GM03348 (cell line): ENCODE measurements around the gene KCNIP3.

Experiments
- DNase-seq: peaks from one replicate; pipeline ENCODE4 v3.0.0; 2012; ENCODE audit warnings: low spot score

KCNIP3 gene

GRCh38 chr2:95314598-95314963 is 17.4 kb downstream of the KCNIP3 start:
- no peak for DNase-seq

DNA sequence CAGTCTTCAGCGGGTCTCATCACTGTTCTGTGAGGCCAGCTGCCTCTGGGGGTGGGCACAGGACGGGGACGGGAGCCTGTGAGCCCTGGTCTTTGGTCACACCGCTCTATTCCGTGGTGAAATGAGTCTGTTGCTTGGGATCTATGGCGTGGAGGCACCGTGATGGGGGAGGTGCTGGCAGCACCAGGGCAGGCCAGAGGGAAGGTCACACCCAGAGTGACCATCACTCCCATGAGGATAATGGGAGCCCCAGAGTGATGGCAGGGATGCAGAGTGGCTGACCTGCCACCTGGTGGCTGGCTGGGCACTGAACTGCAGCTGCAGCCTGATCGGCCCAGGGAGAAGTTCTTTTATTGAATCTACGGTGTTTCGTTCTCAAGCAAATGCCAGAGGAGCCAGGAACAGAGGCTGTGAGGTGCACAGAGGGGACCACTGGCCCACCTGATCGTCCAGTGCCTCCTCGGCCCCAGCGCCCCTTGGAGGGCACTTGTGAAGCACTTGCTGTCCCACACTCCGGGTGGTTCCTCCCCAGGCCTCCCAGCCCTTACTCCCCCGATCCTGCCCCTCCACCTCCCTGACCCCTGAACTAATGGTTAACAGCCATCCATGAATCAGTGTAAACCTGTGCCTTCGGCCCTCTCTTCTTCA is 17.9 kb downstream of the KCNIP3 start:
- peak; percentile 73 for DNase-seq

GRCh38 chr2:95315801-95316411 is 18.8 kb downstream of the KCNIP3 start:
- peak; percentile 61 for DNase-seq

GRCh38 chr2:95316466-95317122 is 19.4 kb downstream of the KCNIP3 start:
- peak; percentile 68 for DNase-seq

DNA sequence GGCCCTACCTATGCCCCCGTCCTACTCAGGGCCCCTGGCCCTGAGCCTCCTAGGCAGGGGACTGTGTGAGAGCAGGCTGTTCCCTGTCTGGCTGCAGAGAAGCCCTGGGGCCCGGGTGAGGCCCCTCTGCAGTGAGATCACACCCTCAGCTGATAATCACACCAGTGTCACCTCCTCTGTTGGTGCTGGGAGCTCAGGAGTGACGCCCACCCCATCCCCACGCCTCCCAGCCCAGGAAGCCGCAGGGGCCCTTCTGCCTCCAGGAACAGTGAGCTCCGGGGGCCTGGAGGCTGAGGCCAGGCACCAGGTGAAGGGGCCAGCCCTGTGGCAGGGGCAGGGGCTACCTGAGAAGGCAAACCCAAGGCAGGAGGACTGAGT is 20.0 kb downstream of the KCNIP3 start:
- DNase-seq, result no peak

GRCh38 chr2:95317665-95318425 is 20.7 kb downstream of the KCNIP3 start:
- no peak for DNase-seq

GRCh38 chr2:95318431-95319220 is 21.5 kb downstream of the KCNIP3 start:
- DNase-seq, result no peak

GRCh38 chr2:95319481-95320343 is 22.6 kb downstream of the KCNIP3 start:
- no peak for DNase-seq

DNA sequence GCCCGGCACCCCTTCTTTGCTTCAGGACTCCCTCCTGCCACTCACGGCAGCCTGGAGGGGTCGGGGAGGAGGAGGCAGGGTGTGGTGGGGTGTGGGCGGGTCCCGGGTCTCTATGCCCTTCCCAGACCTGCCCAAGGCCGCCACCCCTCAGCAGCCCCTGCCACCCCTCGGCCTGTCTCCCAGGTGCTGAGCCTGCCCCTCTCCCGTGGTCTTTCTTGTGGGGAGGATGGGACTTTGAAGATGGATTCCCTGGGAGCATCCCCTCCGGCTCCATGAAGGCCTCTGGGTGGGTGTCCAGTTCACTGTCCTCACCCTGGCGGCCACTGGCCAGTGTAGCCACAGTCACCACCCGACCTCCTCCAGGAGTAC is 23.2 kb downstream of the KCNIP3 start:
- DNase-seq, result no peak

- no peak for DNase-seq
These were observed 24.0 kb downstream of the KCNIP3 start for GRCh38 chr2:95320986-95321767.

GRCh38 chr2:95323347-95324155 is 26.4 kb downstream of the KCNIP3 start:
- DNase-seq, result peak; percentile 76

DNA sequence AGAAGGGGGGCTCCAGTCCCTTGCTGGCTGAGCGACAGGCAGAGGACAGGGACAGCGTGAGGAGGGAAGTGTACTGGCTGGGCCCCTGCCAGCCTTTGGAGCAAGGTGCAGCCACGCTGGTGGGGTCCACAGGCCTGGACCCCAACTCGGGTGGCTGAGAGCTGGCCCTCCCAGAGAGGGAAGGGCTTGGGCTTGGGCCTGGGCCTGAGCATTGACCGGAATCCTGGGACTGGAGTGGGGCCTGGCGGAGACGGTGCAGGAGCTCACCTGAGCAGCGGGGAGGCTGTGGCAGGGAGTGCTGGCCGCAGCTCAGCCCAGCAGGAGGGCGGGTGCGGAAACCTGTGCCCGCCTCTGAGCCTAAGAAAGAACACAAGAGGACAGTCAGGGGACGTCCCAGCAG is 27.9 kb downstream of the KCNIP3 start:
- DNase-seq, result no peak

DNA sequence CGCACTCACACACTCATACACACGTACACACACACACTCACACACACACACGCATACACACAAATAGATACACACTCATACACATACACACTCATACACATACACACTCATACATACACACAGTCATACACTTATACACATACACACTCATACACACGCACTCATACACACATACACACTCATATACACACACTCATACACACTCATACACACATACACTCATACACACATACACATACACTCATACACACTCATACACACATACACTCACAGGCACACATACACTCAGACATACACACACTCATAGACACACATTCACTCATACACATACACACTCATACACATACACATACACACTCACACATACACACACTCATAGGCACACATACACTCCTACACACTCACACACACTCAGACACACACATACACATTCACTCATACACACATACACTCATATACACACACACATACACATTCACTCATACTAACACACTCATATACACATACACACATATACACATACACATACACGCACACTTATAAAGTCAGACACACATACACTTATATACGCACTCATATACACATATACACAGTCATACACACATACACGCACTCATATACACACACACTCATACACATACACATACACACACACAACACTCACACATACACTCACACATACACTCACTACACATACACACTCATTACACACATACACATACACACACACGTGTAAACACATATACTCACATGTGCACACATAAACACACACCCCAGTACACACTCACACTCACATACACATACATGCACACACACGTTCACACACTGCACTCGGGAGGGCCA is 28.7 kb downstream of the KCNIP3 start:
- DNase-seq, result no peak

DNA sequence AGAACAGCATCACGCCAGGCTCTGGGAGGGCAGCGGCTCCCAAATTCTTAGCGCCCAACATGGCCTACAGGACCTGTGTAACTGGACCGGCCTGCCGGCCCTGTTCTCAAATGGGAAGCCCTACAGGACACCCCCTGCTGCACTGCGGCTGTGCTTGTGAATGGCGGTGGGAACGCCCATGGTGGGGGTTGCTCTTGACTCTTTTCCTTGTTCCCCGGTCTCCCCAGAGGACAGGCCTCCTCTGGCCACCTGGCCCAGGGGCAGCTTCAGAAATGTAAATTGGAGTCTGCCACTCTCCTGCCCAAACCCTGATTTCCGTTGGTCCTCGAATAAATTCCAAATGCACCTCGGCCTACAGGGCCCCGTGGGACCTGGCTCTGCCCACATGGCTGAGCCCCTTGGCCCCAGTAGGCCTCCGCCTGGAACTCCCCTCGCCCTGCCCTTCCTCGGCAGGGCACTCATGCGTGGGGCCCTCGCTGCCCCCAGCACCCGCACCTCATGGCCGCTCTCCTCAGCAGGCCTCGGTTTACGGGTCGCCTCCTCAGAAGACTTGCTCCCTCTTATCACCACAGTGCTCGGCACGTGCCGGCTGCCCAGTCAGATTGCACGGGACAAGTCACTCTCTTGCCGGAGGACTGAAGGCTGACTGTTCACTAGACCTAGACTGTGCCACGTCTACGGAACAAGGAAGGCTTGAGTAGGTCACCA is 29.4 kb downstream of the KCNIP3 start:
- DNase-seq, result no peak

- DNase-seq, result no peak
These were observed 30.7 kb downstream of the KCNIP3 start for GRCh38 chr2:95327861-95328260.

DNA sequence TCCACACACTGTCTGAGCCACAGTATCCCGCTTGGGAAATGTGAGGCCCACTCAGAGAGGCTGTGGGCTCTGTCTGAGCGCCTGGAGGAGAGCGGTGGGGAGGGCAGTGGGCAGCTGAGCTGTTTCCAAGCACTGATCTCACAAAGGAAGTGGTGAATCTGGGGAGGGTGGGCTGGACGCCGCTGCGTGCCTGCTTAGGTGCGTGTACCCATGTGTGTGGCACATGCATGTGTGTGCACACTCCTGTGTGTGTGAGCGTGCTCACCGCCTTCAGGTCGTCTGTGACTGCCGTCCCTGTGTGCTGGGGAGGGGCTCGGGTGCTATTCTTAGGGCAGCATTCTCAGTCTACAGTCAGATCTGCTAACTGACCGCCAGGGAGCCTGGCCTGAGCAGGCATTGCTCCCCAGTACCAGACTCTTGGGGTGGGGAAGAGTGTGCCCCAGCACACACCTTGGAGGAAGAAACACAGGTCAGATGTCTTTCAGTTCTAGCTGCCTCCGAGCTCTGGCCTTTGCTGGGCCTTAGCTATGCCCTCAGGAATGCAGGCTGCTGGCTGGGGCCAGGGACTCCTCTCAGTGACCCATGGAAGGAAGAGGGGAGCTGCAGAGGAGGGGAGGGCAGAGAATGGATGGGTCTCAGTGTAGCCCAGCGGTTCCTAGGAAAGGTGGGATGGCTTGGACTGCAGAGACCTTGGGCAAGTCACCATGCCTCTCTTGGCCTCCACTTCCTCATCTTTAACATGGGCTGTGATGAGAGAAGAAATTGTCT is 31.4 kb downstream of the KCNIP3 start:
- DNase-seq, result peak; percentile 57

DNA sequence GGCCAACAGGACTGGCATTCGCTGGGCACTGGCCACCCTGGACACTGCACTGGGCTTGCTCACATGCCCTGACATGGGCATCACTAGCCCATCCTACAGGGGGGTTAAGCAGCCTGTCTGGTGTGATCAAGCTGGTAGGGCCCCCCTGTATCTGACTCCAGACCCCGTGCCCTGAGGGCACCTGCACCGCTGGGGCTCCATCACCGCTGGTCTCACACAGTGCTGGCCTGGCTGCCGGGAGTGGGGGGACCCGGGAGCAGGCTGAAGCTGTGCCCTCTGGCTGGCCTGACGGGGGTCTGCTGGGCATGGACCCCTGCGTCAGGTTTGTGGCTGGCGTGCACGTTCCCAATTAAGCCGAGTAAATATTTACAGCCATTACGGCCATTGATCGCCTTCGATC is 32.3 kb downstream of the KCNIP3 start:
- DNase-seq, result no peak
